GM20000 (cell line): Measurements from ENCODE around the gene SDC1.

Source experiments
- DNase-seq: peaks from one replicate; pipeline ENCODE4 v3.0.0; 2012; ENCODE audit warnings: low spot score
- CTCF ChIP-seq: IDR thresholded peaks from 2 replicates; pipeline ENCODE4 v1.5.1; 2012; ENCODE audit warnings: mild to moderate bottlenecking, control low read depth; ENCODE audit errors: extremely low read depth, missing control alignments

SDC1 gene

GRCh38 chr2:20188201-20188600 is 36.7 kb downstream of the SDC1 start:
- no peak for TF ChIP-seq CTCF
- no peak for DNase-seq

GRCh38 chr2:20187331-20187730 is 37.6 kb downstream of the SDC1 start:
- no peak for DNase-seq

GRCh38 chr2:20186855-20187187 is 38.1 kb downstream of the SDC1 start:
- TF ChIP-seq CTCF = no peak

More at GRCh38 chr2:20187331-20187730, 37.6 kb downstream of the SDC1 start:
- TF ChIP-seq CTCF = no peak

GRCh38 chr2:20186078-20186854 is 38.7 kb downstream of the SDC1 start:
- TF ChIP-seq CTCF = no peak
- DNase-seq = peak; percentile 56

More at GRCh38 chr2:20186855-20187187, 38.1 kb downstream of the SDC1 start:
- DNase-seq = no peak

- no peak for DNase-seq
- no peak for TF ChIP-seq CTCF
Observed at GRCh38 chr2:20185176-20186022, 39.5 kb downstream of the SDC1 start.

GRCh38 chr2:20184067-20184938 is 40.6 kb downstream of the SDC1 start:
- DNase-seq = no peak
- TF ChIP-seq CTCF = no peak
